ENCODE data around the gene KCNH3. TPM values are rescaled to one million over a fixed set of nuclear protein-coding genes. Genes with fewer than 3 reads are reported as not detected.

Gene KCNH3
- total and polyA plus RNA-seq, 2 experiments from 2014 or later: 0.21 to 0.52 TPM

GRCh38 chr12:49588721-49589516 is 50.1 kb downstream of the KCNH3 start (continued):
- TF ChIP-seq REST (IDR thresholded peaks at IDR 0.05; ENCODE audit: unreplicated experiment): no peak
- no peak for TF ChIP-seq ZNF331 (CRISPR knock-in tag; IDR thresholded peaks at IDR 0.05; ENCODE audit: low read depth)
- no peak for TF ChIP-seq ETS1 (IDR thresholded peaks at IDR 0.05)
- no peak for TF ChIP-seq ZNF114 (CRISPR knock-in tag; IDR thresholded peaks at IDR 0.05)
- no peak for TF ChIP-seq CTCF (conservative IDR thresholded peaks at IDR 0.05; ENCODE audit: low read depth in 2 of 2)
- TF ChIP-seq JUNB (IDR thresholded peaks at IDR 0.05; ENCODE audit: unreplicated experiment): no peak
- TF ChIP-seq EZH2phosphoT487 (IDR thresholded peaks at IDR 0.05; ENCODE audit: unreplicated experiment): no peak

- H3K27me3 Mint-ChIP-seq (ENCODE audit: insufficient read depth, low read depth, poor library complexity): peaks cover 10% of the 10 kb centered on the region
- Histone ChIP-seq H3K27ac (ENCODE audit: low read depth) (no peak overlapping the region), H3K4me2 (no peak overlapping the region), H3K9me2 (ENCODE audit: insufficient read depth) (peaks cover 10% of the 10 kb centered on the region; the same call in 1 of the 2 replicates), H2AFZ (no peak overlapping the region), H4K20me1 (replicated peaks; ENCODE audit: insufficient read depth) (peaks cover 2% of the 10 kb centered on the region; the same call in 1 of the 2 replicates), H3K36me3 (ENCODE audit: insufficient read depth) (no peaks in the 10 kb centered on the region), H3K79me2 (replicated peaks; ENCODE audit: insufficient read depth) (no peaks in the 10 kb centered on the region), H3K4me1 (ENCODE audit: insufficient read depth) (no peaks in the 10 kb centered on the region), H3K27me3 (ENCODE audit: insufficient read depth) (no peaks in the 10 kb centered on the region), H3F3A (replicated peaks; ENCODE audit: low read depth) (no peaks in the 10 kb centered on the region), H3K4me3 (no peak overlapping the region)
- H3K27ac Mint-ChIP-seq: no peak overlapping the region
- H3K4me1 Mint-ChIP-seq: no peaks in the 10 kb centered on the region
- no peak for DNase-seq (ENCODE audit: low spot score)
- no peak overlapping the region for H3K4me3 Mint-ChIP-seq
- no peaks in the 10 kb centered on the region for H3K9me3 Mint-ChIP-seq
- ATAC-seq: no peak
- no peaks in the 10 kb centered on the region; the same call in 1 of the 3 replicates for H3K36me3 Mint-ChIP-seq (ENCODE audit: low read depth)
- no peak for TF ChIP-seq ZNF331 (CRISPR knock-in tag; IDR thresholded peaks at IDR 0.05; ENCODE audit: low read depth)
- no peak for TF ChIP-seq NANOG (IDR thresholded peaks at IDR 0.05; ENCODE audit: borderline replicate concordance)
- TF ChIP-seq REST (IDR thresholded peaks at IDR 0.05; ENCODE audit: unreplicated experiment): no peak
- no peak for TF ChIP-seq ZNF114 (CRISPR knock-in tag; IDR thresholded peaks at IDR 0.05)
- TF ChIP-seq JUNB (IDR thresholded peaks at IDR 0.05; ENCODE audit: unreplicated experiment): no peak
Observed at GRCh38 chr12:49598527-49598926, 59.7 kb downstream of the KCNH3 start.

Data from GM23338 (cell line).